Thoracic aorta (tissue), 2 donors: ENCODE measurements around the gene C10orf67. TPM values are rescaled to one million over a fixed set of nuclear protein-coding genes. Genes with fewer than 3 reads are reported as not detected.

Source experiments
- ATAC-seq: fragments of 150-250 bp; one replicate; pipeline ENCODE4 v1.8.0; 2017; ENCODE audit warnings: low read depth; ENCODE audit not compliant: insufficient number of reproducible peaks, low FRiP score
- DNase-seq: peaks from one replicate; pipeline ENCODE4 v3.0.0-alpha.2; 2020; ENCODE audit warnings: low spot score
- H3K27ac ChIP-seq, 2 donors: fragments of 200-600 bp; sonication (generic); 1 replicate in 1 of 2; 2 replicates in 1 of 2; pipeline ENCODE4 v1.5.1; 2016; ENCODE audit warnings: mild to moderate bottlenecking in 2 of 2, moderate library complexity in 2 of 2
- H3K27me3 ChIP-seq: fragments of 200-600 bp; sonication (generic); replicated peaks from 2 replicates; pipeline ENCODE4 v1.6.0; 2016; ENCODE audit warnings: mild to moderate bottlenecking; ENCODE audit not compliant: insufficient read depth
- H3K36me3 ChIP-seq: fragments of 200-600 bp; sonication (generic); one replicate; pipeline ENCODE4 v1.5.1; 2016
- H3K4me1 ChIP-seq, 2 donors: fragments of 200-600 bp; sonication (generic); 1 replicate in 1 of 2; 2 replicates in 1 of 2; pipeline versions ENCODE4 v1.5.1 to v1.6.0; 2016; ENCODE audit warnings: low read depth in 2 of 2, mild to moderate bottlenecking in 1 of 2; ENCODE audit not compliant: control insufficient read depth in 1 of 2
- H3K4me3 ChIP-seq: fragments of 200-600 bp; sonication (generic); 2 replicates; pipeline ENCODE4 v1.5.1; 2016; ENCODE audit warnings: mild to moderate bottlenecking
- H3K9me3 ChIP-seq: fragments of 200-600 bp; sonication (generic); 2 replicates; pipeline ENCODE4 v1.5.1; 2016
- total RNA-seq, 2 donors: library from RNA; depleted of rRNA; stranded (reverse); fragments of >200 nt; gene quantifications; one replicate each; pipeline versions ENCODE4 v1.1.0 to v1.2.3, GENCODE V29; 2016
- TF ChIP-seq, protein P1 (sequence below): fragments of 200-600 bp; sonication (generic); IDR thresholded peaks from one replicate; pipeline ENCODE4 v1.5.1; 2019; ENCODE audit warnings: antibody characterized with exemption

C10orf67 gene
- total RNA-seq, 2 donors from 2014 or later, result not detected

- Histone ChIP-seq H3K27ac (no peak overlapping the region), H3K4me3 (no peak overlapping the region), H3K27me3 (peaks cover 4% of the 10 kb centered on the region), H3K9me3 (no peaks in the 10 kb centered on the region), H3K4me1 (peaks cover 0 to 10% of the 10 kb centered on the region in 2 donors), H3K36me3 (no peaks in the 10 kb centered on the region)
- TF ChIP-seq, protein P1, sequence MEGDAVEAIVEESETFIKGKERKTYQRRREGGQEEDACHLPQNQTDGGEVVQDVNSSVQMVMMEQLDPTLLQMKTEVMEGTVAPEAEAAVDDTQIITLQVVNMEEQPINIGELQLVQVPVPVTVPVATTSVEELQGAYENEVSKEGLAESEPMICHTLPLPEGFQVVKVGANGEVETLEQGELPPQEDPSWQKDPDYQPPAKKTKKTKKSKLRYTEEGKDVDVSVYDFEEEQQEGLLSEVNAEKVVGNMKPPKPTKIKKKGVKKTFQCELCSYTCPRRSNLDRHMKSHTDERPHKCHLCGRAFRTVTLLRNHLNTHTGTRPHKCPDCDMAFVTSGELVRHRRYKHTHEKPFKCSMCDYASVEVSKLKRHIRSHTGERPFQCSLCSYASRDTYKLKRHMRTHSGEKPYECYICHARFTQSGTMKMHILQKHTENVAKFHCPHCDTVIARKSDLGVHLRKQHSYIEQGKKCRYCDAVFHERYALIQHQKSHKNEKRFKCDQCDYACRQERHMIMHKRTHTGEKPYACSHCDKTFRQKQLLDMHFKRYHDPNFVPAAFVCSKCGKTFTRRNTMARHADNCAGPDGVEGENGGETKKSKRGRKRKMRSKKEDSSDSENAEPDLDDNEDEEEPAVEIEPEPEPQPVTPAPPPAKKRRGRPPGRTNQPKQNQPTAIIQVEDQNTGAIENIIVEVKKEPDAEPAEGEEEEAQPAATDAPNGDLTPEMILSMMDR, result no peak
- no peak for ATAC-seq
- no peak for DNase-seq
Observed at GRCh38 chr10:23173214-23174073, 171.2 kb downstream of the C10orf67 start.

- ATAC-seq (no peak), DNase-seq (no peak)
- peaks cover 0 to 10% of the 10 kb centered on the region in 2 donors for H3K4me1 ChIP-seq
- no peaks in the 10 kb centered on the region for H3K36me3 ChIP-seq
- TF ChIP-seq, protein P1, result no peak
- peaks cover 4% of the 10 kb centered on the region for H3K27me3 ChIP-seq
- H3K27ac ChIP-seq, result no peak overlapping the region
- H3K9me3 ChIP-seq, result no peaks in the 10 kb centered on the region
- H3K4me3 ChIP-seq, result no peak overlapping the region
Observed at GRCh38 chr10:23172429-23173213, 172.0 kb downstream of the C10orf67 start.

GRCh38 chr10:23171232-23171876 is 173.2 kb downstream of the C10orf67 start:
- peaks cover 0 to 10% of the 10 kb centered on the region in 2 donors for H3K4me1 ChIP-seq
- TF ChIP-seq, protein P1, result no peak
- H3K4me3 ChIP-seq, result no peak overlapping the region
- H3K27ac ChIP-seq, result no peak overlapping the region
- no peaks in the 10 kb centered on the region for H3K36me3 ChIP-seq
- ATAC-seq (no peak), DNase-seq (no peak)
- no peaks in the 10 kb centered on the region for H3K9me3 ChIP-seq
- H3K27me3 ChIP-seq, result peaks cover 4% of the 10 kb centered on the region

DNA sequence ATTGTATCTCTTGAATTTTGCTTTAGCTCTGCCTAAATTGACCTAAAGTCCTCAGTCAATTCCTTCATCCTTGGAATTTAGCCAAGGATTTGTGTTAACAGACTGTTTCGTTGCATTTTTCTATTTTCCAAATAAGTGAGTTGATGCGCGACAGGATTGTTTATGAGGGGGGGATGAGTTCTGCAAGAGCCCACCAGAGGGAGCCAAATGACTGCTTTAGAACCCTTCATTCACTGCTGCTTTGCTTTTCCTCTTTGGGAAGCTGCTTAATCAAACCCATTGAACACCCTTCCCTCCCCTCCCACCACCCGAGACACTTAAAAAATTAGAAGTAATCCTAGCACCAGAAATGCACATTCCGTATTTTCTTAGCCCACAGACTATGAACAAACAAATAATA is 186.2 kb downstream of the C10orf67 start:
- Histone ChIP-seq H3K36me3 (no peaks in the 10 kb centered on the region), H3K4me3 (no peak overlapping the region), H3K9me3 (no peaks in the 10 kb centered on the region), H3K27me3 (no peaks in the 10 kb centered on the region), H3K4me1 (no peaks in the 10 kb centered on the region), H3K27ac (no peak overlapping the region)
- no peak for ATAC-seq
- no peak for DNase-seq
- TF ChIP-seq, protein P1, result peak; percentile 52
